GM12891 (cell line): Measurements from ENCODE around the gene TNS1.

ENCODE experiments used
- DNase-seq: peaks from one replicate; pipeline ENCODE4 v3.0.0; 2011; ENCODE audit warnings: low spot score; ENCODE audit not compliant: insufficient read length
- FAIRE-seq: peaks from 2 replicates; lab custom pipeline; 2011; peaks lifted over from hg19 to GRCh38; lab: Jason Lieb, UNC
- PAX5 ChIP-seq: IDR thresholded peaks from 2 replicates; pipeline ENCODE4 v1.6.1; 2011; ENCODE audit warnings: low read length, moderate library complexity, mild to moderate bottlenecking; ENCODE audit not compliant: insufficient read depth, severe bottlenecking
- POLR2A ChIP-seq: IDR thresholded peaks from 2 replicates; pipeline ENCODE4 v1.6.1; 2011; ENCODE audit warnings: low read depth, low read length, control low read depth
- POLR2AphosphoS5 ChIP-seq: IDR thresholded peaks from 2 replicates; pipeline ENCODE4 v1.6.1; 2011; ENCODE audit warnings: low read depth, low read length, control low read depth
- POU2F2 ChIP-seq: IDR thresholded peaks from 2 replicates; pipeline ENCODE4 v1.6.1; 2011; ENCODE audit warnings: low read depth, mild to moderate bottlenecking, control low read depth, low read length, moderate library complexity
- SPI1 ChIP-seq: IDR thresholded peaks from 2 replicates; pipeline ENCODE4 v1.6.1; 2011; ENCODE audit warnings: low read depth, low read length, control low read depth
- TAF1 ChIP-seq: IDR thresholded peaks from 2 replicates; pipeline ENCODE4 v1.6.1; 2011; ENCODE audit warnings: low read depth, low read length, control low read depth

The TNS1 gene

DNA sequence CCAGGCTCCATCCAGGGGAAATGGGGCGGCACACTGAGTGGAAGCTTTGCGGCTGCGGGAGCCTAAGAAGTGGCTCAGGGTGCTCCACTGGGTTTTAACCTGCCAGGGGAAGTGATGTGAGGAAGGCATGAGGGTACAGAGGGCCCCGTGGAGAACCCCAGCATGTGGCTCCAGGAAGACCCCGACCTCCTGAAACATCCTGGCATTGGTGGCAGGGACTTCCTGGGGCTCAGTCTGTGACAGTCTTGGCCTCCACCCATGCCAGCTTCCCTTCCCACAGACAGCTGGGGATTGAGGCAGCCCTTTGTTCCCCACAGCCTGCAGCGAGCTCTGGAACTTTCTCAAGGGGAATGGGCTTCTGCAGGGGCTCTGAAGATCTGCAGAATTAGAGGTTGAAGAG lies 146.6 kb downstream of the TNS1 start:
- FAIRE-seq, result no peak
- DNase-seq, result no peak
- no peak for TF ChIP-seq TAF1
- TF ChIP-seq POU2F2, result no peak
- TF ChIP-seq PAX5, result no peak
- TF ChIP-seq SPI1, result no peak
- TF ChIP-seq POLR2A, result no peak
- no peak for TF ChIP-seq POLR2AphosphoS5

DNA sequence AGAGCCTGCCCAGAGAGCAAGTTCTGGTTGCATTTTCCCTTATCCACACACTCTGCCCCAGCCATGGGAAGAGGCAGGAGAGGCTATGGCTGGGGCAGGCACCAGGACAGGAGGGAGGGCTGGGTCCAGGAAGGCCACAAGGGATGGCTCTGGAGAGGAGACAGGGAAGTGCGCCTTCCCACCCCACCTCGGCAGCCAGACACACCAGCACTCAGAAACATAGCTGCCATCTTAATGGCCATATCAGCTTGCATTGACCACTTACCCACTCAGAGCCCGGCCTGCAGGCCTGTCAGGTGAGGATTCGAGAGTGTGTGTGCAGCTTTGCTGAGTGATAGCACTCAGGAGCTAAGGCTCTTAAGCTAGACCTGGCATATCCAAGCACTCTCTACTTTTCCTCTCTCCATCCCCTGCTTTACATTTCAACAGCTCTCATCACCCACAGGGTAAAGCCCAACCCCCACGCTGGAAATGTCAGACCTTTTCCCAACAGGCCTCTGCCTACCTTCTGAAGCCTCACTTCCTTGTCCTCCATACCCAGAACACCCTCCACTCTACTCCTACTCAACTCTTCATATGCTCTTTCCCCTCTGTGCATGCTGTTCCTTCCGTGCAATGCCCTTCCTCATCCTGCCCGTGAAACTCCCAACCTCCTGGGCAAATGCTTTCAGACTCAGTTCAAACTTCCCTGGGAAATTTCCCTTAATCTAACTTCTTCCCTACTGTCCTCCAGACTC lies 147.9 kb downstream of the TNS1 start:
- TF ChIP-seq POLR2A (no peak), POU2F2 (no peak), SPI1 (no peak), POLR2AphosphoS5 (no peak), PAX5 (no peak), TAF1 (no peak)
- FAIRE-seq (no peak), DNase-seq (no peak)

DNA sequence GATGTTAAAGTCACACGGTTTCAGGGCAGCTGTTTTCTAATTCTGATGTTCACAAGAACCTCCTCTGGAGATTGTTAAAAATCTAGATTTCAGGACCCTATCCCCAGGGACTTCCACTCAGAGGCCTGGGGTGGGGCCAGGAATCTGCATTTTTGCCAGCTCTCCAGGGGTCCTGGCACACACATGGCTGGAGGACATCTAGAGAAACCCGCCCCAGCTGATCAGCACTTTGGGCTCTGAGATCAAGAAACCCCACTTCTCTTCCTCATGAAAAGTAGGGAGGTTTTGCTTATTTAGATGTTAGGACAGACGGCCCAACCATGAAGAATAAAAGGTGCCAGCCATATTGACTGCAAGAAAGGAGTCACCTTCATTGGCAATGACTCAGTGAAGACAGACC lies 148.8 kb downstream of the TNS1 start:
- DNase-seq (no peak), FAIRE-seq (no peak)
- no peak for TF ChIP-seq POU2F2
- no peak for TF ChIP-seq TAF1
- no peak for TF ChIP-seq PAX5
- TF ChIP-seq POLR2AphosphoS5, result no peak
- TF ChIP-seq SPI1, result no peak
- no peak for TF ChIP-seq POLR2A

- TF ChIP-seq POLR2A, result no peak
- no peak for TF ChIP-seq POU2F2
- no peak for TF ChIP-seq TAF1
- no peak for TF ChIP-seq PAX5
- no peak for TF ChIP-seq POLR2AphosphoS5
- no peak for TF ChIP-seq SPI1
- no peak for FAIRE-seq
- DNase-seq, result no peak
Observed at GRCh38 chr2:217853301-217853881, 149.4 kb downstream of the TNS1 start.

DNA sequence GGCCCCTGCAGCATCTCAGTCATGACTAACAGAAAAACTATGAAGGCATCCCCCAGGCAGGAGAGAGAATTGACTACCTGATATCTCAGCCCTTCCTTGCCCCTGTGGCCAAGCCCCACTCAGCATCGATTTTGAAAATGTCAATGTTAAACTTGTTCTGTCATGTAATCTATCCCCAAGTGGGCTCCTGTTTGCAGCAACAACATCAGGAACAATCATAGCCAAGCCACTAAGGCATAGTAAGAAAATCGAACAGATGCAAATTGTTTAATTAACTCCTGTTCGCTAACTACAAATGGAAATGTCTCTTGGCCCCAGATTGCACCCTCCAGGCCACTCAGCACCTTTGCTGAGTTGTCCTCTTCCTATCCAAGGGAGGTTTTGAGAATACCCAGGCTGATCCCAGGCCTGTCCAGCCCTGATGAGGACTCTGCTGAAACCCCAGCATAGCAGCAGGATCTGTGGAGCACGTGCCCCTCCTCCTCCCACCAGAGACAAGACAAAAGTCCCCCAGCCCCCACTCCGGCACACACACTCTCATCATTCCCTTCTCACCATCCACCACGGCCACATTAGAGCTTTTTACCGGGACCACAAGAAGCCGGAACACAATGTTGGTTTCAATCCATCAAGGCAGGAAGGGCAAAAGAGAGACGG lies 150.1 kb downstream of the TNS1 start:
- DNase-seq, result no peak
- no peak for FAIRE-seq
- TF ChIP-seq POLR2AphosphoS5, result no peak
- no peak for TF ChIP-seq POLR2A
- TF ChIP-seq POU2F2, result no peak
- no peak for TF ChIP-seq PAX5
- TF ChIP-seq TAF1, result no peak
- no peak for TF ChIP-seq SPI1

DNA sequence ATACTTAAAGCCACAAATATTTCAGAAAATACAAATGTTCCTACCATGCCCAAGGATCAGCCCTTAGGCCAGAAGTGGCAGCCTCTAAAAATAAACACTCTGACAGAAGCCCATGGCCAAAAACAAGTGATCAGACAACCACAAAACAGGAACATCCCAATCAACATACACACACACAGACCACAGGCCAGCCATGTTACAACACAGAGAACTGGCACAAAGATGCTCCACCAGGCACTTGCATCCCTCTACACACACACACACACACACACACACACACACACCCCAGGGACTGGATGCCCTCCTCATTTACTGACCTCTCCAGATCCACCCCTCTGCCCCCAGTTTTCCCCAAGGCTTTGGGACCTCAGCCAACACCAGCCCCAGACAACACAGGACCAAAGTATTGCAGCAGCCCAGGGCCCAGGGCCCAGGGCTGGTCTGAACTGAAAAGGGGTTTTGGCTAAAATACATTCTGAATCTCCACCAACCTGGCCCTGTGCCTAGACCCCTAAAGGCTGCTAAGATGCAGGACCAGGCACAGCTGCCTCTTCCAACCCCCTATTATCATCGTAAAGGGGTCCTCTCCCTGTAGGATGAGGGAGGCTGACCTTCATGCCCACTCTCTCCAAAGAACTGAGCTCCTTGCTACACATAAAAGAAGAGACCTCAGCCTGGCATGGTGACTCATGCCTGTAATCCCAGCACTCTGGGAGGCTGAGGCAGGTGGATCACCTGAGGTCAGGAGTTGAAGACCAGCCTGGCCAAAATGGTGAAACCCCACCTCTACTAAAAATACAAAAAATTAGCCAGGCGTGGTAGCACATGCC lies 151.4 kb downstream of the TNS1 start:
- FAIRE-seq, result no peak

DNA sequence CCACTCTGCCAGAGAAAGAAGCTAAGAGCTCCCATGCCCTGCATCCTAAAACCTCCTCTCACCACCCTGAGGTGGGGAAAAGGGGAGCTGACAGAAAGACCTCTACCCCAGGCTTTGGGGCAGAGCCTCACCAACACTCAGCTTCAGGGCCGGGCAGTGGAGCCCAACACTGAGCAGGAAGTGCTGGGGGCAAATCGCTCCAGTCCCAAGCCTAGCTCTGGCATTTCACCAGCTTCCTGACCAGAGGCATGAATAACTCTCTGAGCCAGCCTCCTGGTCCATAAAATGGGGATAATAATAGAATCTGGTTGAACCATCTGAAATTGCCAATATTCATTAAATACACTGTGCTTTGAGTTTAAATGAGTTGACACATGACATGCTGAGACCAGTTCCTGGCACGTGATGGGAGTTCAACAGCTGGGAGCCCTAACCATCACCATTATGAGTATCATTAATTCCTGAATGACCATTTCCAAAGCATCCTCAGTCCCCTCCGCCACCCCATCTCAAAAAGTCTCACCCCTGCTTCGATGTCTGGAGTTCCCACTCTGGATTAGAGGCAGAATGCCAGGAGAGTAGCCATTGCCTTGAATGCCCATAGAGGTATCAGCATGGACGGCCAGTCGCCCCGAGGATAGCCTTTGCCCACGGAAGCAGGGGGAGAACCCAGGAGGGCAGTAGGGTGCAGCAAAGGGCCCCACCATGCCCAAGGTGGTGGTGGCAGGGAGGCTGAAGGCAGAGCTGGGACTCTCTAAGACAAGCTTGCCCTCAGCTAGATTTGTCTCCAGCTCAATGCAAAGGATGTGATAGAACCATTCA lies 153.4 kb downstream of the TNS1 start:
- DNase-seq (no peak), FAIRE-seq (no peak)
- TF ChIP-seq POLR2AphosphoS5, result no peak

More for the DNA sequence above, 151.4 kb downstream of the TNS1 start:
- TF ChIP-seq POU2F2 (no peak), TAF1 (no peak), POLR2A (no peak), POLR2AphosphoS5 (no peak), SPI1 (no peak), PAX5 (no peak)
- DNase-seq, result no peak

- FAIRE-seq (no peak), DNase-seq (no peak)
Observed at GRCh38 chr2:217848351-217848957, 154.3 kb downstream of the TNS1 start.

More at GRCh38 chr2:217848351-217848957, 154.3 kb downstream of the TNS1 start:
- TF ChIP-seq SPI1, result no peak
